HL-60/S4 (cell line): ENCODE data around the gene UBE2E2.

Experiments
- in situ Hi-C: fragments of 300-500 bp; cut with MboI; formaldehyde crosslinking; loops from 2 replicates; pipeline ENCODE4 v1.14.3; 2022; ENCODE audit warnings: low sequenced_read_pairs

The UBE2E2 gene

GRCh38 chr3:23239211-23240068 is 36.3 kb downstream of the UBE2E2 start:
- in situ Hi-C loops: no loop called here

GRCh38 chr3:23240171-23240785 is 37.2 kb downstream of the UBE2E2 start:
- in situ Hi-C loops: no loop called here

GRCh38 chr3:23241256-23241655 is 38.1 kb downstream of the UBE2E2 start:
- in situ Hi-C loops: no loop called here

- in situ Hi-C loops: no loop called here
These were observed 39.0 kb downstream of the UBE2E2 start for GRCh38 chr3:23242106-23242505.

- in situ Hi-C loops: no loop called here
These were observed 41.4 kb downstream of the UBE2E2 start for GRCh38 chr3:23244324-23245041.

- in situ Hi-C loops: no loop called here
These were observed 43.5 kb downstream of the UBE2E2 start for GRCh38 chr3:23246651-23247050.

- in situ Hi-C loops: no loop called here
These were observed 45.5 kb downstream of the UBE2E2 start for GRCh38 chr3:23248594-23249131.

GRCh38 chr3:23249961-23250360 is 46.8 kb downstream of the UBE2E2 start:
- in situ Hi-C loops: no loop called here

GRCh38 chr3:23252122-23252521 is 49.0 kb downstream of the UBE2E2 start:
- in situ Hi-C loops: no loop called here

GRCh38 chr3:23253214-23253613 is 50.1 kb downstream of the UBE2E2 start:
- in situ Hi-C loops: no loop called here

GRCh38 chr3:23254282-23254681 is 51.2 kb downstream of the UBE2E2 start:
- in situ Hi-C loops: no loop called here

- in situ Hi-C loops: no loop called here
These were observed 51.7 kb downstream of the UBE2E2 start for GRCh38 chr3:23254835-23255234.

- in situ Hi-C loops: no loop called here
These were observed 53.8 kb downstream of the UBE2E2 start for GRCh38 chr3:23256741-23257435.

- in situ Hi-C loops: no loop called here
These were observed 55.0 kb downstream of the UBE2E2 start for GRCh38 chr3:23258110-23258509.

GRCh38 chr3:23259515-23259914 is 56.4 kb downstream of the UBE2E2 start:
- in situ Hi-C loops: no loop called here

- in situ Hi-C loops: no loop called here
These were observed 59.6 kb downstream of the UBE2E2 start for GRCh38 chr3:23262766-23263165.

GRCh38 chr3:23263796-23264195 is 60.7 kb downstream of the UBE2E2 start:
- in situ Hi-C loops: no loop called here

- in situ Hi-C loops: no loop called here
These were observed 61.3 kb downstream of the UBE2E2 start for GRCh38 chr3:23264413-23264812.

GRCh38 chr3:23270423-23270822 is 67.3 kb downstream of the UBE2E2 start:
- in situ Hi-C loops: no loop called here

- in situ Hi-C loops: no loop called here
These were observed 69.0 kb downstream of the UBE2E2 start for GRCh38 chr3:23271876-23272741.
